Anterior cingulate cortex (tissue), 58 donors: ENCODE measurements around the gene PLAGL1.
"Not testable (repeated sequence)": the region's sequence is repeated elsewhere in the genome, so short reads cannot be mapped to it uniquely, and the experiment has no call there.

ENCODE experiments used
- DNase-seq, 58 donors: peaks; one replicate each; lab custom pipeline; 2025; lab: John Stamatoyannopoulos, UW

The PLAGL1 gene

GRCh38 chr6:144013486-144013909 is 5.4 kb upstream of the PLAGL1 start:
- peak in 44 of 58 donors; percentile 3 to 75 (median 28) for DNase-seq

- no peak for DNase-seq
These were observed 4.5 kb upstream of the PLAGL1 start for GRCh38 chr6:144012534-144012933.

GRCh38 chr6:144009628-144010027 is 1.6 kb upstream of the PLAGL1 start:
- not testable (repeated sequence) for DNase-seq

- no peak for DNase-seq
These were observed 787 bp upstream of the PLAGL1 start for GRCh38 chr6:144008846-144009245.

- DNase-seq = no peak
These were observed 460 bp downstream of the PLAGL1 start for GRCh38 chr6:144007478-144008119.

- DNase-seq = no peak
These were observed 1.2 kb downstream of the PLAGL1 start for GRCh38 chr6:144006736-144007477.

- no peak for DNase-seq
These were observed 8.7 kb downstream of the PLAGL1 start for GRCh38 chr6:143999406-143999805.

- DNase-seq = no peak
These were observed 9.4 kb downstream of the PLAGL1 start for GRCh38 chr6:143998686-143999085.

GRCh38 chr6:143993965-143994646 is 14.0 kb downstream of the PLAGL1 start:
- no peak for DNase-seq

- no peak for DNase-seq
These were observed 15.8 kb downstream of the PLAGL1 start for GRCh38 chr6:143992285-143992684.

- DNase-seq = no peak
These were observed 21.5 kb downstream of the PLAGL1 start for GRCh38 chr6:143986463-143987065.

GRCh38 chr6:143984666-143985065 is 23.4 kb downstream of the PLAGL1 start:
- no peak for DNase-seq

- DNase-seq = no peak
These were observed 25.1 kb downstream of the PLAGL1 start for GRCh38 chr6:143982968-143983367.

GRCh38 chr6:143980921-143981320 is 27.1 kb downstream of the PLAGL1 start:
- no peak for DNase-seq

GRCh38 chr6:143976806-143977349 is 31.2 kb downstream of the PLAGL1 start:
- no peak for DNase-seq

- no peak for DNase-seq
These were observed 34.0 kb downstream of the PLAGL1 start for GRCh38 chr6:143974089-143974488.

GRCh38 chr6:143973097-143973966 is 34.7 kb downstream of the PLAGL1 start:
- peak in 1 of 58 donors; percentile 36 for DNase-seq

- no peak for DNase-seq
These were observed 36.4 kb downstream of the PLAGL1 start for GRCh38 chr6:143971482-143972205.
